GM12891 (cell line): ENCODE measurements around the gene TCF12.

Experiments
- DNase-seq: peaks from one replicate; pipeline ENCODE4 v3.0.0; 2011; ENCODE audit warnings: low spot score; ENCODE audit not compliant: insufficient read length
- FAIRE-seq: peaks from 2 replicates; lab custom pipeline; 2011; peaks lifted over from hg19 to GRCh38; lab: Jason Lieb, UNC
- PAX5 ChIP-seq: IDR thresholded peaks from 2 replicates; pipeline ENCODE4 v1.6.1; 2011; ENCODE audit warnings: low read length, moderate library complexity, mild to moderate bottlenecking; ENCODE audit not compliant: insufficient read depth, severe bottlenecking
- POLR2A ChIP-seq: IDR thresholded peaks from 2 replicates; pipeline ENCODE4 v1.6.1; 2011; ENCODE audit warnings: low read depth, low read length, control low read depth
- POLR2AphosphoS5 ChIP-seq: IDR thresholded peaks from 2 replicates; pipeline ENCODE4 v1.6.1; 2011; ENCODE audit warnings: low read depth, low read length, control low read depth
- POU2F2 ChIP-seq: IDR thresholded peaks from 2 replicates; pipeline ENCODE4 v1.6.1; 2011; ENCODE audit warnings: low read depth, mild to moderate bottlenecking, control low read depth, low read length, moderate library complexity
- SPI1 ChIP-seq: IDR thresholded peaks from 2 replicates; pipeline ENCODE4 v1.6.1; 2011; ENCODE audit warnings: low read depth, low read length, control low read depth
- TAF1 ChIP-seq: IDR thresholded peaks from 2 replicates; pipeline ENCODE4 v1.6.1; 2011; ENCODE audit warnings: low read depth, low read length, control low read depth

Gene TCF12

DNA sequence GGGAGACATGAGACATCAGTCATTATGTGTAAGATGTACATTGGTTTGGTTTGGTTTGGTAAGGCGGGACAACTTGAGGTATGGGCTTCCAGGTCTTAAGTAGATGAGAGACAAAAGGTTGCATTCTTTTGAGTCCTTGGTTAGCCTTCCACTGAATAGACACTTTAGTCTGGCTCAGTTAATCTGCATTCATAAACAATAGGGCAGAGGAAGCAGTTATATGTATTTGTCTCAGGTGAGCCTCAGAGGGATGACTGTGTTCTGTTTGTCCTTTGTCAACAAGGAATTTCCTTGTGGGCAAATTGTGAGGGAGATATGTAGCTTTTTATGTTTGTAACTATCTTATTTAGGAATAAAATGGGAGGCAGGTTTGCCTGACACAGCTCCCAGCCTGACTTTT is 50.4 kb downstream of the TCF12 start:
- DNase-seq (no peak), FAIRE-seq (no peak)
- TF ChIP-seq TAF1 (no peak), POU2F2 (no peak), SPI1 (no peak), POLR2AphosphoS5 (no peak), PAX5 (no peak), POLR2A (no peak)

DNA sequence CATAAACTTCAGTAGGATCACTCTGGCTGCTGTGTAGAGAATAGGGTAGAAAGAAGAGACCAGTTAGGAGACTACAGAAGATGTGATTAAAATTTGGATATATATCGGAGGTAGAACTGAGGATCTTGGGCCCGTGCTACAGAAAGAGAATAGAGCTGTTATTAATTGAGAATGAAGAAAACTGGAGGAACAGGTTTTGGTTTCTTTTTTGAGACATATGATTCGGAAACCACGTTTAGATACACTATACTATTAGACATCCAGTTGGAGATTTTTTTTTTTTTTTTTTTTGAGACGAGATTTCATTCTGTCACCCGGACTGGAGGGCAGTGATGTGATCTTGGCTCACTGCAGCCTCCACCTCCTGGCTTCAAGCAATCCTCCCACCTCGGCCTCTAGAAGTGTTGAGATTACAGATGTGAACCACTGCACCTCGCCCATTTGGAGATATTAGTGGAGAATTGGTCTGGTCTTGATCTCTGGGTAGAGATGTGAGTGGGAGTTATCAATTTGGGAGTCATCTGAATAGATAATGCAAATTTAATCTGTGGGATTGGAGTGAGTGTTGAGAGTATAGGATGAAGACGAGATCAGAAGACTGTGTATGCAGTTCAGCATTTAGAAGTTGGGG is 50.9 kb downstream of the TCF12 start:
- FAIRE-seq (no peak), DNase-seq (no peak)
- TF ChIP-seq PAX5 (no peak), SPI1 (no peak), POU2F2 (no peak), POLR2AphosphoS5 (no peak), POLR2A (no peak), TAF1 (no peak)

DNA sequence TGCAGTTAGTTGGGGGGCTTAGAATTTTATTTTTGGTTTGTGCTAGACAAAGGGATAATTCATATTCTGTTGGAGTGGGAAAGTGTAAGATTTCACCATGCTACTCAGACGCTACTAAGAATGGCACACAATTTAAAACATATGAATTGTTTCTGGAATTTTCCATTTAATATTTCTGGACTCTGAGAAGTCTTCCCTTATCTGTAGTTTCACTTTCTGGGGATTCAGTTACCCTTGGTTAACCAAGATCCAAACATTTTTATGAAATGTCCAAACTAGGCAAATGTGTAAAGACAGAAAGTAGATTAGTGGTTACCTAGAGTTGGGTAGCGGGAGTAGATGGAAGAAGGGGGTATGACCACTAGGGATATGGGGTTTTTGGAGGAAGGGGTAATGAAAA is 53.1 kb downstream of the TCF12 start:
- DNase-seq (no peak), FAIRE-seq (no peak)
- TF ChIP-seq POU2F2 (no peak), POLR2AphosphoS5 (no peak), SPI1 (no peak)

DNA sequence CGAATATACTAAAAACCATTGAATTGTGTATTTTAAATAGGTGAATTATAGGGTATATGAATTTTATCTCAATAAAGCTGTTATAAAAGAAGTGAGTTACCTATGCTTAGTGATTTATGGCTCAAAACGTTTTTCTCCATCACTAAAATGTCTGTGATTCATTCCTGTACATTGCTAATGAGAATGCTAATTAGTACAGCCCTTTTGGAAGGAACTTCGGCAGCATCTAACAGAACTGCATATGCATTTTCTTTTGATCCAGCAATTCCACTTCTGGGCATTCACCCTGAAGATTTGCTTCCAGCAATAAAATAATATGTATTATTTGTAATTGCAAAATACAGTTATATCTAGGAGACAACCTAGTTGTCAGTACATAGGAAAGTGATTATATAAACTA is 53.6 kb downstream of the TCF12 start:
- TF ChIP-seq TAF1 (no peak), POU2F2 (no peak), POLR2AphosphoS5 (no peak), SPI1 (no peak), POLR2A (no peak), PAX5 (no peak)
- FAIRE-seq (no peak), DNase-seq (no peak)

DNA sequence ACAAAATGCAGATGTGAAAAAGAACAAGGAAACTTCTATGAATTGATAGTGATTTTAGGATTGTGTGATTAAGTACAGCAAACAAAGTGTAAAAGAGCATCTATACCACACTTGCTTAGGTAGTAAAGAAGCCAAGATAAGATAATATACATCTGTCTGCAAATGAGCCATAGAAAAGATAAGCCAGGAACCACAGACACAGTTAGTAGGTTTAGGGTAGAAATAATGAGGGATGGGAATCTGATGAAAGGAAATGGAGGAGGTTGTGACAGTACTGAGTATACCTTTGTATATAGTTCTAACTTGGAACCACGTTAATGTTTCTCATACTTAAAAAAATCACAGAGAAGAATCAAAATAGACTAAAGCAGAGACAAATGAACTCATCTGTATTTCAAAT is 54.0 kb downstream of the TCF12 start:
- FAIRE-seq, result no peak
- no peak for TF ChIP-seq SPI1
- DNase-seq, result no peak

DNA sequence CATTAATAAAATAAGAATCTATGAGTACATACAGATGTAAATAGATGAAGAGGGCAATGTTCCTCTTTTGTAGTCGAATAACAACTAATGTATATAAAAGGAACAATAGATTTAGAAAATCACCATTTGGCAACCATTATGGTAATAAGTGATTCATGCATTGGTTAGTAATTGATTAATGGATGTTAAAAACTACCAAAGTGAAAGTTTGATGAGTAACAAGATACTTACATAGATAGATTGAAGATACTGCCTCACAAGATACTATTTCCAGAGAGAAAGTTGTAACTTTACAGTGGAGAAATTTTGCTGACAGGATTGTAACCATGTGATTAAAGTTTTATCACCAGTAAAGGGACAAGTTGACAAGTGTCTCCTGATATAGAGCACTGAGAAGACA is 55.0 kb downstream of the TCF12 start:
- FAIRE-seq, result no peak
- TF ChIP-seq POLR2AphosphoS5 (no peak), SPI1 (no peak), PAX5 (no peak), POU2F2 (no peak), POLR2A (no peak)
- DNase-seq, result no peak

DNA sequence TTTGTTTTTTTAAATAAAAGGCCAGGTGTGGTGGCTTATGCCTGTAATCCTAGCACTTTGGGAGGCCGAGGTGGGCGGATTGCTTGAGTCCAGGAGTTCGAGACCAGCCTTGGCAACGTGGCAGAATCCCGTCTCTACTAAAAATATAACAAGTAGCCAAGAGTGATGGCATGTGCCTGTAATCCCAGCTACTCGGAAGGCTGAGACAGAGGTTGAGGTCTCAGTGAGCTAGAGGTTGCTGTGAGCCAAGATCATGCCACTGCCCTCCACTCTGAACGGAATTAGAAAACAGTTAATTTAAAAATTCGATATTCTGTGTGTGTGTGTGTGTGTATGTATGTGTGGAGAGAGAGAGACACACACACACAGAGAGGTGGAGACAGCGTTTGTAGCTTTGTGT is 58.8 kb downstream of the TCF12 start:
- FAIRE-seq (no peak), DNase-seq (no peak)
- TF ChIP-seq POU2F2 (no peak), PAX5 (no peak), POLR2AphosphoS5 (no peak), POLR2A (no peak)

DNA sequence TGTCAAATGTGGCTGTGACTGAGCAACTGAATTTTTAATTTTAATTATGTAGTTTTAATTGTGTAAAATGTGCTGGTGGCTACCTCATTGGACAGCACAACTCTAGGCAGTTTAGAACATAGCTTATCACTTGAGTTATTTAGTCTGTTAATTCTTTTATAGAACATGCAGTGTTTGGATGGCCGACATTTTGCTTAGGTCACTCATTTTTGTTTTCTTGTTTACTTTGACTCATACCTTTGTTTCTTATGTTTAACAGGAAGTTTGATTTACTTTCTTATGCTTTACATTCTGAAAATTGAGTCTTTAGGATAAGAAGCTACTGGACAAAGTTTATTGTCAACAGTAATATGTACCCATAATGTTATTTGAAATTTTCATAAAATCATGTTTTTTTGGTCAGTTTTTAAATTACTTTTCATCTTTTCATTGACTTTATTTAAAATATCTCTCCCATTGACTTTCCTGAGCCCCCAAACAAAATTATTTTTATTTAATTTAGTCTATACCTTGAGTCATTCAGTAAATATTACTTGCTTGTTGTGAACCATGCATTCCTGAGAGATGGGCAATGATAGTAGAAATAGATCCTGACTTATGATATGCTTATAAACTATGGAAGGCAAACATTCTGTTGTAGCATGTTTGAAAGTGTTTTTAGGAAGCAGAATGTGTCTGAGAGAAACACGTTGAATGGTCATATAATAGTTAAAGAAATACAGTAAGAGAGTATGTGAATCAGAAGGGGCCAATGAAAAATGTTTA is 60.6 kb downstream of the TCF12 start:
- FAIRE-seq, result no peak
- no peak for DNase-seq
- TF ChIP-seq POLR2AphosphoS5, result no peak

DNA sequence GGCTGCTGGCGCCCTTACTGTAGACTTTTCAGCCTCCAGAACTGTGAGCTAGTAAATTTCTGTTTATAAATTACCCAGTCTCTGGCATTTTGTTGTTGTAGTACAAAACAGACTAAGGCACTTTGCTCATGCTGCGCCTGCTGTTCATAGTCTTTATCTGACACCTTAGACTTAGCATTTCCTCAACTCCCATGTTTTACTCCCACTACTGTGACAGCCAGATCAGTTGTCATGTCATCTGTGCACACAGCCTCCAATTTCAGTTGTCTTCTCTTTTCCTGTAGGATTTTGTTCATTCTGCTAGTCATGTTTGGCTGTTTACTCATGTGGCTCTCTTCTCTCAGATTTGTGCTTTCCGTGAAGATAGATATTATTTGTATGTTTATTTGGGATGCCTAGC is 62.0 kb downstream of the TCF12 start:
- DNase-seq (no peak), FAIRE-seq (no peak)
- TF ChIP-seq POU2F2 (no peak), POLR2AphosphoS5 (no peak), PAX5 (no peak), POLR2A (no peak), TAF1 (no peak), SPI1 (no peak)

DNA sequence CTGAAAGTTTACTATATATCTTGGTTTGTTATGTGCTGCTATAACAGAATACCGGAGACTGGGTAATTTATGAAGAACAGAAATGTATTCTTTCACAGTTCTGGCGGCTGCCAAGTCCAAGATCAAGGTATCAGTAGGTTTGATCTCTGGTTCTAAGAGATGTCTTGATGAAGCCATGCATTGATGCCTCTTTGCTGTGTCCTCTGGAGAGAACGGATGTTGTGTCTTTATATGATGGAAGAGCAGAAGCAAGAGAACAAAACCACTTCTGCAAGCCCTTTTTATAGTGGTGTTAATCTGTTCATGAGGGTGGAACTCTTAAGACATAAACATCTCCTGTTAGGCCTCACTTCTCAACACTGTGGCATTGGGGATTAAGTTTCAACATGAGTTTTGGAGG is 62.7 kb downstream of the TCF12 start:
- DNase-seq (no peak), FAIRE-seq (no peak)
- no peak for TF ChIP-seq POLR2A
